H1 (cell line): Measurements from ENCODE around the gene SVOPL. TPM values are rescaled to one million over a fixed set of nuclear protein-coding genes. Genes with fewer than 3 reads are reported as not detected.

Experiments
- CHD7 ChIP-seq: fragments of 300-600 bp; sonication (generic); IDR thresholded peaks from 2 replicates; pipeline ENCODE4 v1.7.1; 2012; ENCODE audit warnings: low read length, moderate library complexity, mild to moderate bottlenecking, inconsistent platforms; ENCODE audit not compliant: insufficient replicate concordance
- KDM5A ChIP-seq: fragments of 200-600 bp; IDR thresholded peaks from 2 replicates; pipeline ENCODE4 v1.7.1; 2012; ENCODE audit warnings: mild to moderate bottlenecking, low read length, inconsistent platforms, mixed read lengths
- TAF7 ChIP-seq: optimal IDR thresholded peaks from 2 replicates; pipeline ENCODE3; 2011; ENCODE audit warnings: low read depth, mild to moderate bottlenecking, inconsistent platforms, low read length, moderate library complexity, borderline replicate concordance
- TBP ChIP-seq: IDR thresholded peaks from 2 replicates; pipeline ENCODE4 v1.6.1; 2011; ENCODE audit warnings: low read depth, low read length, improper control_type of control experiment
- polyA plus RNA-seq, 7 experiments: library from polyadenylated mRNA; depleted of rRNA in 3 of 7; stranded (reverse) in 5 of 7; unstranded in 2 of 7; fragments of >200 nt in 5 of 7; fragments of 200-250 nt in 2 of 7; gene quantifications; 1 replicate in 5 of 7; 2 replicates in 1 of 7; 4 replicates in 1 of 7; pipeline versions ENCODE4 v1.2.1 to v1.2.3, GENCODE V29; 2011 to 2013; ENCODE audit warnings: missing spikeins in 2 of 7, mixed read lengths in 2 of 7
- total RNA-seq: library from RNA; stranded (reverse); fragmentation: NEBNext Ultra II Directional; extraction: Animal tissue kit (Norgen Biotek cat#: 25700); gene quantifications from 2 replicates; pipeline ENCODE4 v1.2.1, GENCODE V29; 2021

Gene SVOPL
- total and polyA plus RNA-seq, 2 of the 8 experiments (the other 6 are each of a cell fraction or from before 2014, with no cell fraction given): 1.1 to 1.4 TPM

GRCh38 chr7:138738114-138738513 lies 37.0 kb upstream of the SVOPL start (continued):
- TF ChIP-seq CHD7 (no peak), KDM5A (no peak), TBP (no peak), TAF7 (no peak)
